ENCODE data around the gene RPL35.

The RPL35 gene

GRCh38 chr9:124861342-124862229 is at the start of gene RPL35, which contains the start of gene ARPC5L:
Gene RPL35, minus strand, starts transcription at chr9:124861957. Its CDS starts 45 bp downstream, at chr9:124861912.
Gene ARPC5L, plus strand, starts transcription at chr9:124862130. Its CDS starts 7,161 bp downstream, at chr9:124869291.
- peak; percentile 99 for DNase-seq (ENCODE audit: low spot score)

- no peak for DNase-seq (ENCODE audit: low spot score)
Observed at GRCh38 chr9:124908098-124908497, 46.3 kb upstream of the RPL35 start.

- DNase-seq (ENCODE audit: low spot score): no peak
Observed at GRCh38 chr9:124906966-124907365, 45.2 kb upstream of the RPL35 start.

DNA sequence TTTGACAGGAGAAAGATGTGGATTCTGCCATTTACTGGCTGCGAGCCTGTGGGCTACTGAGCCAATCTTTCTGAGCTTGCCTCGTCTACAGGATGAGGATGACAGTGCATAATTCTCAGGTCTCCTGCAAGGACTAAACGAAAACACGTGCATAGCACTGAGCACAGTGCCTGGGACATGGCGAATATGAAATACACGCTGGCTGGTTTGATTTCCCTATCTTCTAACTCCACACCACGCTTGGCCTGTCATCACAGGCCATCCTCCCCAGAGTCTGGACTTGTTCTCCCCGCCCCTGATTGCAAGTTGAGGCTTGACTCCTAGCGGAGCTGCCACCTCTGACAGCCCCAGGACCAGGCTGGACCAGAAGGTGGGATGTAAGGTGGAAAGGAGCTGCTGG is 38.1 kb upstream of the RPL35 start:
- no peak for DNase-seq (ENCODE audit: low spot score)

GRCh38 chr9:124897570-124898460 is 36.1 kb upstream of the RPL35 start:
- DNase-seq (ENCODE audit: low spot score): no peak

GRCh38 chr9:124894741-124895170 is 33.0 kb upstream of the RPL35 start:
- DNase-seq (ENCODE audit: low spot score): no peak

- no peak for DNase-seq (ENCODE audit: low spot score)
Observed at GRCh38 chr9:124894035-124894740, 32.4 kb upstream of the RPL35 start.

GRCh38 chr9:124890179-124890578 is 28.4 kb upstream of the RPL35 start:
- DNase-seq (ENCODE audit: low spot score): no peak

DNA sequence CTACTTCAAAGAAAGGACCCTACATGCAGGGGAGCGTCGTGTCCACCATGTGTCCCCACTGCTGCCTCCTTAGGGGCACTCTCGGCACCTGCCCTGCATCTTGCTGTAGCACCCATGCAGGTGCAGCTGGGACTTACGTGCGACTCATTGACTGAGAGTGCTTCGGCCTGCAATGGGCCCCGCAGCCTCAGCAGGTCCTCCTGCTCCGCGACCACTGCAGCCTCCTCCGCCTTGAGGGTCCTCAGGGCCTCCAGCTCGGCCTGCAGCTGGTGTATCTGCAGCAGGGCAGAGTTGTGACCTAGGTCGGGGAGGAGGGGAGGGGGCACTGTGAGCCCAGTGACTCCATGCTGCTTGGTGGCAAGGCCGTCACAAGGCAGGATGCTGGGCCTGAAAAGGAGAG is 27.2 kb upstream of the RPL35 start:
- DNase-seq (ENCODE audit: low spot score): no peak

DNA sequence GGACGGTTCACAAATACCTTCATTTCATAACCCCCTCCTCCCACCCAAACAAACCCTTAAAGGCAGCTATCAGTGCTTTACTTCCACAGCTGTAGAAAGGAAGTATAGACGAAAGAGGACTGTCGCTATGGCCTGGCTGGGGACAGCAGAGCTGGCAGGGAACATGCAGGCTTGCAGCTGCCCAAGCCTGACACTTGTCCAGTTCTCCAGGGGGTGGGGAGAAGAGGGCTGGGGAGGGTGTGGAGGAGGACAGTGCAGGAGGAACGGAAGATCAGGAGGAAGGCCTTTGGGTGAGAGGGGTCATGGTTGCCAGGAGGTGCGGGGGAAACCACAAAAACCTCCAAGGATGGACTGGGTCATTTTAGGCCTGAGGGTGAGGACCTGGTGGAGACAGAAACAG is 26.1 kb upstream of the RPL35 start:
- no peak for DNase-seq (ENCODE audit: low spot score)

- no peak for DNase-seq (ENCODE audit: low spot score)
Observed at GRCh38 chr9:124886866-124887492, 25.2 kb upstream of the RPL35 start.

DNA sequence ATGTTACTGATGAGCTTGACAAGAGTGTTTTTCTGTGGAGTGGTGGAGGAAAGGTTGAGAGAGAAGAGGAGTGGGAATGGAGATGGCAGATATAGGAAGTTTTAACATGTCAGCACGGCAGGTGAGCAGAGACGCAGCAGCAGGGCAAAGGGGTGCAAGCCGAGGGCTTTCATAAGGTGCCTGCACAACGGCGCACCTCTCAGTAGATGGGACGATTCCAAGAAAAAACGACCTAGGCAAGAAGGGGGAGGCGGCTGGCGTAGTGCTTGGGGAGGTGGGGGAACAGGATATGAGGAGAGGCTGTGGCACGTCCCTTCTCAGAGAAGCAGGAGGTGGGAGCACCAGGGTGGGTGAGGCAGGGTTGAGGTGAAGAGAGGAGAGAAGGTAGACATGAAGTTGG is 24.7 kb upstream of the RPL35 start:
- no peak for DNase-seq (ENCODE audit: low spot score)

- DNase-seq (ENCODE audit: low spot score): no peak
Observed at GRCh38 chr9:124885551-124885950, 23.8 kb upstream of the RPL35 start.

- DNase-seq (ENCODE audit: low spot score): no peak
Observed at GRCh38 chr9:124884376-124884775, 22.6 kb upstream of the RPL35 start.

DNA sequence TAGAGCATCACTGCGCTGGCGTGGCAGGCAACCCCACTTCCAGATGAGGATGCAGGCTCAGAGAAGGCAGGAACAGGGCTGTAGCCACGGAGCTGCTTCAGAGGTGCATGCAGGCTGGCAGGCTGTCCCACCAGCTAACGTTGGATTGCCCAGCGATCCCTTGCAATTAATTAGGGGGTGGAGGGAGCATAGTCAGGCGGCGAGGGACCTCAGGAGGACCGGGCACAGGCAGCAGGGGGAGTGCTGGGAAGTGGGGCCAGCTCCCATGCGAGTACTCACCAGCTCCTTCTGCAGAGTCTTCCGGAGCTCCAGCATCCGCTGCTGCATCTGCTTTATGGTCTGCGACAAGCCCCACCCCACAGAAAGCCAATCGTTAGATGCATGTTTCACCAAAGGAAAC is 20.5 kb upstream of the RPL35 start:
- DNase-seq (ENCODE audit: low spot score): no peak

- DNase-seq (ENCODE audit: low spot score): no peak
Observed at GRCh38 chr9:124881138-124881743, 19.5 kb upstream of the RPL35 start.

GRCh38 chr9:124880501-124880900 is 18.7 kb upstream of the RPL35 start:
- no peak for DNase-seq (ENCODE audit: low spot score)

- no peak for DNase-seq (ENCODE audit: low spot score)
Observed at GRCh38 chr9:124879226-124879625, 17.5 kb upstream of the RPL35 start.

GRCh38 chr9:124878518-124878917 is 16.8 kb upstream of the RPL35 start:
- DNase-seq (ENCODE audit: low spot score): no peak

GRCh38 chr9:124878021-124878420 is 16.3 kb upstream of the RPL35 start:
- no peak for DNase-seq (ENCODE audit: low spot score)

All from AG08396 (cell line).